Femur (tissue), 1 donor: Measurements from ENCODE around the gene SULT1A3.
"Not testable (repeated sequence)": the region's sequence is repeated elsewhere in the genome, so short reads cannot be mapped to it uniquely, and the experiment has no call there.

ENCODE experiments used
- DNase-seq: peaks from one replicate; pipeline ENCODE4 v3.0.0-alpha.2; 2017

Gene SULT1A3

GRCh38 chr16:30187556-30187865 lies 11.5 kb upstream of the SULT1A3 start:
- no peak for DNase-seq

- DNase-seq = no peak
These were observed 11.0 kb upstream of the SULT1A3 start for GRCh38 chr16:30187971-30188561.

GRCh38 chr16:30191158-30191557 lies 7.9 kb upstream of the SULT1A3 start:
- not testable (repeated sequence) for DNase-seq

GRCh38 chr16:30193098-30193497 lies 6.0 kb upstream of the SULT1A3 start:
- not testable (repeated sequence) for DNase-seq

- DNase-seq = not testable (repeated sequence)
These were observed 5.4 kb upstream of the SULT1A3 start, which contains the start of the genes BOLA2B and SLX1A for GRCh38 chr16:30193615-30194014. BOLA2B (minus strand) TSS chr16:30193666; CDS start chr16:30193595, 71 bp downstream. SLX1A (plus strand) TSS chr16:30193875; CDS start chr16:30194085, 210 bp downstream.

- DNase-seq = not testable (repeated sequence)
These were observed 4.7 kb upstream of the SULT1A3 start for GRCh38 chr16:30194172-30194925.

- not testable (repeated sequence) for DNase-seq
These were observed 2.1 kb upstream of the SULT1A3 start for GRCh38 chr16:30197001-30197400.

GRCh38 chr16:30199608-30200343 lies 721 bp downstream of the SULT1A3 start:
- not testable (repeated sequence) for DNase-seq

GRCh38 chr16:30205541-30206236 lies 6.6 kb downstream of the SULT1A3 start:
- DNase-seq = not testable (repeated sequence)

GRCh38 chr16:30206252-30206651 lies 7.2 kb downstream of the SULT1A3 start:
- DNase-seq = not testable (repeated sequence)

- not testable (repeated sequence) for DNase-seq
These were observed 8.1 kb downstream of the SULT1A3 start for GRCh38 chr16:30207063-30207704.

- DNase-seq = not testable (repeated sequence)
These were observed 10.0 kb downstream of the SULT1A3 start for GRCh38 chr16:30209032-30209431.

GRCh38 chr16:30211414-30211813 lies 12.4 kb downstream of the SULT1A3 start:
- not testable (repeated sequence) for DNase-seq

- not testable (repeated sequence) for DNase-seq
These were observed 18.0 kb downstream of the SULT1A3 start for GRCh38 chr16:30217082-30217481.

GRCh38 chr16:30248379-30248778 lies 49.3 kb downstream of the SULT1A3 start, which contains the start of gene NPIPB13:
NPIPB13 (minus strand) TSS chr16:30248479; CDS start chr16:30245573, 2,906 bp downstream.
- DNase-seq = not testable (repeated sequence)
